IPS DF 6.9 (cell line): ENCODE results near the gene RAET1E.
"Not testable (repeated sequence)": the region's sequence is repeated elsewhere in the genome, so short reads cannot be mapped to it uniquely, and the experiment has no call there.

Experiments used
- DNase-seq: peaks from one replicate; pipeline ENCODE4 v3.0.0-alpha.2; 2013; ENCODE audit warnings: low read depth, low spot score
- H3K27ac ChIP-seq: one replicate; pipeline ENCODE4 v1.5.1; 2013; ENCODE audit warnings: low read length, control low read depth
- H3K27me3 ChIP-seq: 2 replicates; pipeline ENCODE4 v1.6.1; 2013; ENCODE audit warnings: mild to moderate bottlenecking, low read length; ENCODE audit not compliant: control insufficient read depth, insufficient read depth
- H3K36me3 ChIP-seq: 2 replicates; pipeline ENCODE4 v1.6.1; 2013; ENCODE audit warnings: low read length; ENCODE audit not compliant: control insufficient read depth, insufficient read depth
- H3K4me1 ChIP-seq: 2 replicates; pipeline ENCODE4 v1.6.1; 2013; ENCODE audit warnings: low read length; ENCODE audit not compliant: control insufficient read depth, insufficient read depth
- H3K4me3 ChIP-seq: 2 replicates; pipeline ENCODE4 v1.5.1; 2013; ENCODE audit warnings: mild to moderate bottlenecking, low read length
- H3K9me3 ChIP-seq: 2 replicates; pipeline ENCODE4 v1.6.1; 2013; ENCODE audit warnings: low read length, inconsistent platforms; ENCODE audit not compliant: control insufficient read depth, insufficient read depth
- WGBS: extraction: QIAGEN DNeasy Blood & Tissue Kit; methylation state at CpG from one replicate; pipeline ENCODE4 v1.1.7; 2013; ENCODE audit warnings: mixed read lengths, missing lambda C conversion rate; ENCODE audit not compliant: insufficient read length, insufficient coverage; 5-methylcytosine and 5-hydroxymethylcytosine counted together

The RAET1E gene

GRCh38 chr6:149919834-149920225 lies 21.9 kb upstream of the RAET1E start:
- no CpG with 5 or more reads among the region's 4 CpGs for WGBS
- H3K27me3 ChIP-seq, result peaks cover 34% of the 10 kb centered on the region
- H3K4me1 ChIP-seq, result no peaks in the 10 kb centered on the region; the same call in 1 of the 2 replicates

GRCh38 chr6:149919126-149919833 lies 21.4 kb upstream of the RAET1E start:
- not testable (repeated sequence) for H3K36me3 ChIP-seq, H3K9me3 ChIP-seq, H3K4me1 ChIP-seq, DNase-seq, H3K27ac ChIP-seq, H3K4me3 ChIP-seq
- WGBS, result no CpG with 5 or more reads among the region's 11 CpGs
- peaks cover 28% of the 10 kb centered on the region for H3K27me3 ChIP-seq

More at GRCh38 chr6:149919834-149920225, 21.9 kb upstream of the RAET1E start:
- Histone ChIP-seq H3K36me3 (no peaks in the 10 kb centered on the region), H3K4me3 (no peak overlapping the region), H3K27ac (no peak overlapping the region), H3K9me3 (no peaks in the 10 kb centered on the region)
- no peak for DNase-seq

GRCh38 chr6:149918151-149918905 lies 20.4 kb upstream of the RAET1E start:
- Histone ChIP-seq H3K36me3 (no peaks in the 10 kb centered on the region), H3K4me1 (no peaks in the 10 kb centered on the region), H3K27ac (no peak overlapping the region), H3K27me3 (peaks cover 18% of the 10 kb centered on the region; the same call in 1 of the 2 replicates), H3K4me3 (no peak overlapping the region), H3K9me3 (no peaks in the 10 kb centered on the region)
- WGBS, result no CpG with 5 or more reads among the region's 6 CpGs
- DNase-seq, result no peak

- WGBS, result no CpG with 5 or more reads among the region's 2 CpGs
- Histone ChIP-seq H3K36me3 (no peaks in the 10 kb centered on the region), H3K4me1 (no peaks in the 10 kb centered on the region), H3K4me3 (no peak overlapping the region), H3K27me3 (peaks cover 16% of the 10 kb centered on the region; the same call in 1 of the 2 replicates), H3K27ac (no peak overlapping the region), H3K9me3 (no peaks in the 10 kb centered on the region)
- DNase-seq, result no peak
Observed at GRCh38 chr6:149917679-149918078, 19.8 kb upstream of the RAET1E start.

- DNase-seq, result no peak
- no peaks in the 10 kb centered on the region for H3K4me1 ChIP-seq
- WGBS, result no CpG with 5 or more reads among the region's 10 CpGs
- H3K36me3 ChIP-seq, result no peaks in the 10 kb centered on the region
- H3K9me3 ChIP-seq, result no peaks in the 10 kb centered on the region
- H3K4me3 ChIP-seq, result no peak overlapping the region
- H3K27me3 ChIP-seq, result peaks cover 4% of the 10 kb centered on the region; the same call in 1 of the 2 replicates
- no peak overlapping the region for H3K27ac ChIP-seq
Observed at GRCh38 chr6:149915970-149916865, 18.3 kb upstream of the RAET1E start.

GRCh38 chr6:149913540-149914240 lies 15.8 kb upstream of the RAET1E start:
- no peaks in the 10 kb centered on the region for H3K27me3 ChIP-seq
- no peaks in the 10 kb centered on the region for H3K36me3 ChIP-seq
- no peaks in the 10 kb centered on the region for H3K4me1 ChIP-seq
- no CpG with 5 or more reads among the region's 9 CpGs for WGBS
- no peak overlapping the region for H3K27ac ChIP-seq
- H3K4me3 ChIP-seq, result no peak overlapping the region
- peaks cover 2% of the 10 kb centered on the region; the same call in 1 of the 2 replicates for H3K9me3 ChIP-seq
- no peak for DNase-seq

GRCh38 chr6:149913085-149913484 lies 15.2 kb upstream of the RAET1E start:
- DNase-seq, result no peak
- no peak overlapping the region for H3K4me3 ChIP-seq
- no peaks in the 10 kb centered on the region for H3K36me3 ChIP-seq
- H3K27me3 ChIP-seq, result no peaks in the 10 kb centered on the region
- peaks cover 2% of the 10 kb centered on the region for H3K9me3 ChIP-seq
- H3K27ac ChIP-seq, result no peak overlapping the region
- no CpG with 5 or more reads among the region's 2 CpGs for WGBS
- no peaks in the 10 kb centered on the region for H3K4me1 ChIP-seq

GRCh38 chr6:149912680-149913079 lies 14.8 kb upstream of the RAET1E start:
- not testable (repeated sequence) for H3K4me3 ChIP-seq, DNase-seq

GRCh38 chr6:149910721-149911151 lies 12.8 kb upstream of the RAET1E start:
- no peak for DNase-seq
- peaks cover 2% of the 10 kb centered on the region for H3K9me3 ChIP-seq
- no peaks in the 10 kb centered on the region for H3K4me1 ChIP-seq

More at GRCh38 chr6:149912680-149913079, 14.8 kb upstream of the RAET1E start:
- H3K36me3 ChIP-seq, H3K27ac ChIP-seq, H3K27me3 ChIP-seq, H3K4me1 ChIP-seq, H3K9me3 ChIP-seq: not testable (repeated sequence)
- no CpG with 5 or more reads among the region's 3 CpGs for WGBS

More at GRCh38 chr6:149910721-149911151, 12.8 kb upstream of the RAET1E start:
- H3K4me3 ChIP-seq, result no peak overlapping the region
- H3K36me3 ChIP-seq, result no peaks in the 10 kb centered on the region
- H3K27ac ChIP-seq, result no peak overlapping the region
- WGBS, result no CpG with 5 or more reads among the region's 23 CpGs
- H3K27me3 ChIP-seq, result no peaks in the 10 kb centered on the region
